GM23338 (cell line): ENCODE measurements around the gene NHLRC3. TPM values are rescaled to one million over a fixed set of nuclear protein-coding genes. Genes with fewer than 3 reads are reported as not detected.

Source experiments
- ATAC-seq: fragments of 200-7000 bp; cut with Tn5 transposase; 3 replicates; pipeline ENCODE4 v1.9.1; 2020
- DNase-seq: peaks from one replicate; pipeline ENCODE4 v3.0.0-alpha.2; 2015; ENCODE audit warnings: low spot score
- H2AFZ ChIP-seq: fragments of 200-600 bp; sonication (generic); 2 replicates; pipeline ENCODE4 v1.8.0; 2016; ENCODE audit warnings: antibody characterized with exemption, mild to moderate bottlenecking, moderate library complexity
- H3F3A ChIP-seq: fragments of 200-600 bp; sonication (generic); replicated peaks from 2 replicates; pipeline ENCODE4 v1.8.0; 2017; ENCODE audit warnings: antibody characterized with exemption, mixed run types, low read depth
- H3K27ac ChIP-seq: fragments of 200-600 bp; sonication (generic); 2 replicates; pipeline ENCODE4 v1.6.1; 2016; ENCODE audit warnings: low read depth
- H3K27me3 ChIP-seq: fragments of 200-600 bp; sonication (generic); 2 replicates; pipeline ENCODE4 v1.8.0; 2016; ENCODE audit warnings: mild to moderate bottlenecking, mixed run types, moderate library complexity; ENCODE audit not compliant: insufficient read depth
- H3K36me3 ChIP-seq: fragments of 200-600 bp; sonication (generic); 2 replicates; pipeline ENCODE4 v1.8.0; 2016; ENCODE audit warnings: mild to moderate bottlenecking; ENCODE audit not compliant: insufficient read depth
- H3K4me1 ChIP-seq: fragments of 200-600 bp; sonication (generic); 2 replicates; pipeline ENCODE4 v1.8.0; 2016; ENCODE audit warnings: mild to moderate bottlenecking, moderate library complexity; ENCODE audit not compliant: insufficient read depth
- H3K4me2 ChIP-seq: fragments of 200-600 bp; sonication (generic); 2 replicates; pipeline ENCODE4 v1.7.1; 2017; ENCODE audit warnings: mixed run types
- H3K4me3 ChIP-seq: fragments of 200-600 bp; sonication (generic); 2 replicates; pipeline ENCODE4 v1.6.1; 2016; ENCODE audit warnings: mixed run types
- H3K79me2 ChIP-seq: fragments of 200-600 bp; sonication (generic); replicated peaks from 2 replicates; pipeline ENCODE4 v1.8.0; 2017; ENCODE audit warnings: mild to moderate bottlenecking; ENCODE audit not compliant: insufficient read depth
- H3K9me2 ChIP-seq: fragments of 200-600 bp; sonication (generic); 2 replicates; pipeline ENCODE4 v1.8.0; 2017; ENCODE audit not compliant: insufficient read depth
- H4K20me1 ChIP-seq: fragments of 200-600 bp; sonication (generic); replicated peaks from 2 replicates; pipeline ENCODE4 v1.8.0; 2017; ENCODE audit warnings: mild to moderate bottlenecking; ENCODE audit not compliant: insufficient read depth
- H3K27ac Mint-ChIP-seq: 2 replicates; pipeline ENCODE4 v1.8.0; 2020; ENCODE audit warnings: inconsistent platforms, mild to moderate bottlenecking, moderate library complexity, mixed read lengths
- H3K27me3 Mint-ChIP-seq: 3 replicates; pipeline ENCODE4 v1.8.0; 2022; ENCODE audit warnings: low read depth, mild to moderate bottlenecking, moderate library complexity, mixed read lengths, inconsistent platforms; ENCODE audit not compliant: insufficient read depth, poor library complexity
- H3K36me3 Mint-ChIP-seq: 3 replicates; pipeline ENCODE4 v1.8.0; 2021; ENCODE audit warnings: low read depth, mild to moderate bottlenecking, inconsistent platforms, moderate library complexity, mixed read lengths
- H3K4me1 Mint-ChIP-seq: 3 replicates; pipeline ENCODE4 v1.8.0; 2020; ENCODE audit warnings: mild to moderate bottlenecking, inconsistent platforms, mixed read lengths
- H3K4me3 Mint-ChIP-seq: 3 replicates; pipeline ENCODE4 v1.8.0; 2021; ENCODE audit warnings: moderate library complexity, mild to moderate bottlenecking, inconsistent platforms, mixed read lengths
- H3K9me3 Mint-ChIP-seq: 3 replicates; pipeline ENCODE4 v1.8.0; 2020; ENCODE audit warnings: moderate library complexity, mild to moderate bottlenecking, inconsistent platforms, mixed read lengths
- POLR2AphosphoS5 ChIP-seq: IDR thresholded peaks from 2 replicates; pipeline ENCODE4 v1.6.1; 2016; ENCODE audit warnings: antibody characterized with exemption, low read depth
- STAT1 ChIP-seq: IDR thresholded peaks from one replicate; pipeline ENCODE4 v1.6.1; 2016; ENCODE audit warnings: antibody characterized with exemption; ENCODE audit not compliant: unreplicated experiment
- ZNF462 ChIP-seq: fragments of 250-450 bp; sonication (Bioruptor Pico); IDR thresholded peaks from 2 replicates; pipeline ENCODE4 v1.5.0; 2020; ENCODE audit warnings: mild to moderate bottlenecking, moderate library complexity
- polyA plus RNA-seq: library from polyadenylated mRNA; unstranded; fragments of >200 nt; fragmentation: Nextera tagmentation; extraction: Ambion mirVana; gene quantifications from 2 replicates; pipeline ENCODE4 v1.2.1, GENCODE V29; 2016
- total RNA-seq: library from RNA; depleted of rRNA; stranded (reverse); fragments of >200 nt; shearing (Covaris generic); gene quantifications from 2 replicates; pipeline ENCODE4 v1.2.3, GENCODE V29; 2014; rRNA removed

NHLRC3 gene
- total and polyA plus RNA-seq, 2 experiments from 2014 or later = 11.8 to 15.6 TPM

- DNase-seq (no peak), ATAC-seq (no peak)
- H2AFZ ChIP-seq = no peak overlapping the region
- no peak overlapping the region for H3K27ac Mint-ChIP-seq
- no peak overlapping the region for H3K4me2 ChIP-seq
- no peak overlapping the region for H3K4me3 ChIP-seq
- H3K27me3 Mint-ChIP-seq = peaks cover 1% of the 10 kb centered on the region
- H3K27me3 ChIP-seq = no peaks in the 10 kb centered on the region
- no peaks in the 10 kb centered on the region for H3K79me2 ChIP-seq
- no peaks in the 10 kb centered on the region for H3F3A ChIP-seq
- H3K27ac ChIP-seq = no peak overlapping the region
- H4K20me1 ChIP-seq = no peaks in the 10 kb centered on the region
- no peaks in the 10 kb centered on the region for H3K9me3 Mint-ChIP-seq
- no peaks in the 10 kb centered on the region for H3K4me1 ChIP-seq
- H3K4me3 Mint-ChIP-seq = no peak overlapping the region
- H3K9me2 ChIP-seq = no peaks in the 10 kb centered on the region
- no peaks in the 10 kb centered on the region for H3K36me3 Mint-ChIP-seq
- H3K4me1 Mint-ChIP-seq = 0 out of 3 replicates have a peak, but pooled peaks cover 2% of the 10 kb centered on the region
- no peaks in the 10 kb centered on the region for H3K36me3 ChIP-seq
- TF ChIP-seq POLR2AphosphoS5 (no peak), STAT1 (no peak), ZNF462 (no peak)
Measured at GRCh38 chr13:39099231-39099630, 61.0 kb downstream of the NHLRC3 start.

Other genes starting within 250 kb of the NHLRC3 start
- gene STOML3, start 47.6 kb upstream of the NHLRC3 start, total RNA-seq = 0.16 TPM in 1 of 2 replicates, not detected in the other
- gene STOML3, start 47.6 kb upstream of the NHLRC3 start, polyA plus RNA-seq = not detected in 2 replicates
- gene PROSER1, start 367 bp upstream of the NHLRC3 start, total RNA-seq = 116 and 141 TPM in 2 replicates
- gene PROSER1, start 367 bp upstream of the NHLRC3 start, polyA plus RNA-seq = 58.8 and 64.9 TPM in 2 replicates